AG10803 (cell line): Measurements from ENCODE around the gene SMYD3.

Experiments used
- DNase-seq: peaks from one replicate; pipeline ENCODE4 v3.0.0; 2010; ENCODE audit warnings: low read depth
- H3K4me3 ChIP-seq: 2 replicates; pipeline ENCODE4 v1.5.1; 2011; ENCODE audit warnings: mild to moderate bottlenecking, low read length, control low read depth
- CTCF ChIP-seq: conservative IDR thresholded peaks from 2 replicates; pipeline ENCODE4 v1.5.1; 2011; ENCODE audit warnings: mild to moderate bottlenecking, low read length, control low read depth, inconsistent platforms

Gene SMYD3

DNA sequence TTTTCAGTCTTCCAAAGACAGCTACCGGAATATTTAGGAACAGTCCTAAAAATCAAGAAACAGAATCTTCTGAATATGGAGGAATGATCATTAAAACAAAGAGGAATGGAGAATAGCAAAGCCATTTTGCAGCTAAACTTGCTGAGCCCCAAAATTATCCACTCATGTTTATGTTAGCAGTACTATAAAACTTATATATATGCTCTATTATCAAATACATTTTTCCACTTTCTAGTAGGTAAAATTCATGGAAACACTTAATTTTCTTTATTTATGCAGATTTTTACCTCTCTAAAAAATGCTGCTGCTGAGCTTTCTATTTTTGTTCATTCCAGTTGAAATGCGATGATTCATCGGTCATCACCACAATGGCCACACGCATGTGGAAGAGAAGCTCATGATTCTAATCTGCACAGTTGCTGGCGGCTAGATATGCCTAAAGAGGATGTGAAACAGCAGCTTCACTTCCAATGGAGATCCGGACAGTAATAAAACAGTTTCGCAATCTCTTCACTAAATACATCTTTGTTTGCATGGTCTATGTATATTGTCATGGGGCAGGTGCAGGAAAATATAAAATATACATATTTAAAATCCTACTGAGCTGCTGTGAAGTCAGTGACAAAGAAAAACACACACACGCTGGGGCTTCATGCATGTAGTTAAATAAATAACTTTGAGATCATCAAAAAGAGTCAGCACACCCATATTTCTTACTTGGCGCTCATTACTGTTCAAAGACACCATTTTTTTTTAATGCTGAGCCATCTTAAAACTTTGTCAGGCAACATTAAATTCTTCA is 292.2 kb downstream of the SMYD3 start:
- peak; percentile 88 for DNase-seq
- no peak for TF ChIP-seq CTCF
- no peak overlapping the region for H3K4me3 ChIP-seq

DNA sequence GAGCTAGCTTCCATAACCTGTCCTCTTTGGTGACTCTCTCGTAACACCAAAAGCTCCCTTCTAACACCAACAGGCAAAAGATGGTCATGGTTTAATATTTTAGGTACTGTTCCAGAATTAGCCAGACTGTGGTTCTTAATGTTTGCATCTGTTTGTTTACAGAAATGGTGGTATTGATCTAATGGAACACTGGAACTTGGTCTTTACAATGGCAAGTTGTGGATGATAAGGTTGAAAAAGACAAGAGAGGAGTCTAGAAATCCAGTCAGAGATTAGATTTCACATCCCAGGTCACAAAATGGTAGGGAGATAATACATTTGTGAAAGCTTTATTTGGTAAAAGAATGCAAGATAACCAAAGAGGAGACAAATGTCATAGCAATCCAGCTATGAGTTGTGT is 293.1 kb downstream of the SMYD3 start:
- DNase-seq = no peak
- TF ChIP-seq CTCF = no peak
- no peak overlapping the region for H3K4me3 ChIP-seq

DNA sequence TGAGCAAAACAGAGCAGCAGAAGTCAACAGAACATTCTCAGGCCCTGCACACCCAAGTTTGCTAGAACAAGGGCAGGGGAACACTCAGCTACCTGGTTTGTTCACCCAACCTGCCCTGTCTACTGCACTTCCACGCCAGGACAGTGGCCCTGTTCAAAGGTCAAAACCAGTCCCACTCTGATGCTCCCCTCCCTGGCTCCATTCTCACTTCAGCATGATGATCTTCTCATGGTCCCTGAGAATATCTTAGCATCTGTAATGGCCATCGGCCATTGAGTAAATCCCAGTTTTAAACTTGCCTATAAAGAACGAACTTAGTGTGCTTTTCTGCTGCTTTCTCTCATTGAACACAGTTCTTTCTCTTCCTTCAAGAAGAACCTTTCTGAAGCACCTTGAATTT is 293.6 kb downstream of the SMYD3 start:
- DNase-seq = no peak
- TF ChIP-seq CTCF = no peak
- no peak overlapping the region for H3K4me3 ChIP-seq

DNA sequence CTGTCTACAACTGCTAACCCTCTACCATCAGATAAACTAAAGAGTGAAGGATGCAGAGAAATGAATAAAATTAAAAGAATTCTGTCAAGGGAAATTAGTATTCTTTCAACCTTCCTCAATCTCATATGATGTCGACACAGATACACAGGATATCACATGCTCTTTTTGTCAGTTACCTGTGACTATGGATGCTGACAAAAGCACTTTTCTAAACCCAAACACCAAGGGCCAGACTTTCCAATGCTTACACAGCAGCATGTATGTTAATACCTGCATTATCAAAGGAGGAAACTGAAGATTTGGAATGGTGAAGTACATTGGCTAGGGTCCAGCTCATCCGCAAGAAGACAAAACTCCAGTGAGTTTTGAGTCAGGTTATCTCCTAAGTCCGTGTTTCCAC is 294.0 kb downstream of the SMYD3 start:
- TF ChIP-seq CTCF = no peak
- no peak for DNase-seq
- H3K4me3 ChIP-seq = no peak overlapping the region

DNA sequence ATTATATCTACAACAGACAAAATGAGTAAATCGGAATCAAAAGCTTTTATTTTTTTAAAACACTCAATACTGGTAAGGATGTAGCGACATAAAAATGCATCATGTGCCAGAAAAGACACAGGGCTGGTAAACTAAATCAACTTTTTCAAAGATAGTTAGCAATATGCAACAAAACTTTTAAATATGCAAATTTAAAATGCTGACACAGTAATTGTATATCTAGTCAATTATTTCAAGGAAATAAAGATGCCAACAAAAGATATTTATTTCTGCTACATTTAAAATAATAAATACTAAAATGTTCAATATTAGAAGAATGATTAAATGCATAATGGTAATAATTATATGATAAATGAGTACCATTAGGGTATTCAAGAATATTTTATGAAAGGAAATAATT is 295.1 kb downstream of the SMYD3 start:
- DNase-seq = no peak
- H3K4me3 ChIP-seq = no peak overlapping the region
- no peak for TF ChIP-seq CTCF

DNA sequence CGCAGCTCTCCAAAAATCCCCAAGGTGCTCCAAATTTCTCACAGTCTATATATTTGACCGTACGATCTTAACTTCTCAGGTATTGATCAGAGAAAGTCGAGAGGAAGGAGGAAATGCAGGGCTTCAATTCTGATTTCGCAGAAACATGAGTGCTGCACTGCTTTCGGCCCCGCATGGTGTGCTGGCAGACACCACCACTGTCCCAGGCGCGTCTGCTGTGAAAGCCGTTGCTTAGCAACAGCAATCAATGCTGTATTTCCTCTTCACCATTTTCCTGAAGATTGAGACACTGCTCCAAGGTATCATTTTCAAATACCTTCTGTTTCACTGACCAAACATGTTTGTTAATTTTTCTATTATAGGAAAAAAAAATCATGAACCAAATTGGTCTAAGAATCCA is 296.3 kb downstream of the SMYD3 start:
- no peak for DNase-seq
- no peak overlapping the region for H3K4me3 ChIP-seq
- TF ChIP-seq CTCF = no peak

GRCh38 chr1:246208105-246208504 is 299.0 kb downstream of the SMYD3 start:
- DNase-seq = no peak
- H3K4me3 ChIP-seq = no peak overlapping the region
- no peak for TF ChIP-seq CTCF
